GM12801 (cell line): Measurements from ENCODE around the gene CSGALNACT2.

Source experiments
- TF ChIP-seq, protein P1 (sequence below): IDR thresholded peaks from one replicate; pipeline ENCODE4 v1.5.1; 2011; ENCODE audit warnings: control low read depth; ENCODE audit not compliant: insufficient read length; ENCODE audit errors: extremely low read depth

CSGALNACT2 gene

DNA sequence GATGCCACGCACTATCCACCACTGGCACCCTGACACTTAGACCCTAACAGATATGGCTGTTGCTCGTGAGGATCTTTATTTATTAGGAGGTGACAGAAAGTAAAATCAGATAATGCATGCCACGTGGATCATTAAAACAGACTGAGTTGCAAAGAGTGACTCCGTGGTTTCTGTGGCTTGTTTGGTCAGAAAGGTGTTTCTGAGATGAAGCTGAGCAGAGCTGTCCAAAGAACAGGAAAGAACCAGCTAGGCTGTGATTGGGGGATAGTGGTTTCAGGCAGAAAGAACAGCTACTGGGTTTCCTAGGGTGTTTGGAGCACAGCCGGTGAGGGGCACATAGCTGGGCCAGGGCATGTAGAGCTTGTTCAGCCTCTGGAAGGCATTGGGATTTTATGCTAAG, 34.4 kb downstream of the CSGALNACT2 start:
- TF ChIP-seq, protein P1, sequence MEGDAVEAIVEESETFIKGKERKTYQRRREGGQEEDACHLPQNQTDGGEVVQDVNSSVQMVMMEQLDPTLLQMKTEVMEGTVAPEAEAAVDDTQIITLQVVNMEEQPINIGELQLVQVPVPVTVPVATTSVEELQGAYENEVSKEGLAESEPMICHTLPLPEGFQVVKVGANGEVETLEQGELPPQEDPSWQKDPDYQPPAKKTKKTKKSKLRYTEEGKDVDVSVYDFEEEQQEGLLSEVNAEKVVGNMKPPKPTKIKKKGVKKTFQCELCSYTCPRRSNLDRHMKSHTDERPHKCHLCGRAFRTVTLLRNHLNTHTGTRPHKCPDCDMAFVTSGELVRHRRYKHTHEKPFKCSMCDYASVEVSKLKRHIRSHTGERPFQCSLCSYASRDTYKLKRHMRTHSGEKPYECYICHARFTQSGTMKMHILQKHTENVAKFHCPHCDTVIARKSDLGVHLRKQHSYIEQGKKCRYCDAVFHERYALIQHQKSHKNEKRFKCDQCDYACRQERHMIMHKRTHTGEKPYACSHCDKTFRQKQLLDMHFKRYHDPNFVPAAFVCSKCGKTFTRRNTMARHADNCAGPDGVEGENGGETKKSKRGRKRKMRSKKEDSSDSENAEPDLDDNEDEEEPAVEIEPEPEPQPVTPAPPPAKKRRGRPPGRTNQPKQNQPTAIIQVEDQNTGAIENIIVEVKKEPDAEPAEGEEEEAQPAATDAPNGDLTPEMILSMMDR: no peak

DNA sequence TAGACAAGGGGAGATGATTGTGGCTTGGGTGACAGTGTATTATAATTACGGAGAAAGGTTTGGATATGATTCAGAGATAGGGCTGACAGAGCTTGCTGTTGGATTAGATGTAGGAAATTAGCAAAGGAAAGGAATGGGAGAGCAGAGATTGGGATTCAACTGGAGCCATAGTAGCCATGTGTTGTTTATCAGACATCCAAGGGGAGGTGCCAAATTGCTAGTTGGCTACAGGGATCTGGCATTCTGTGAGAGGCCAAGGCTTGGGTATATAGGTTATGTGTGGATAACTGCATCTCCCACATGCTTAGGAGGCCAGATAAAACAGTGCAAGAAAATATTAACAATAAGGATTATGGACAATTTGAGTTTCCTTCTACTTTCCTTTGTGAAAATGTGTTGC, 34.9 kb downstream of the CSGALNACT2 start:
- TF ChIP-seq, protein P1: no peak

- TF ChIP-seq, protein P1: no peak
Observed at GRCh38 chr10:43174969-43175368, 36.7 kb downstream of the CSGALNACT2 start.

GRCh38 chr10:43176271-43176670, 38.0 kb downstream of the CSGALNACT2 start:
- TF ChIP-seq, protein P1: no peak

- TF ChIP-seq, protein P1: no peak
Observed at GRCh38 chr10:43177595-43177994, 39.4 kb downstream of the CSGALNACT2 start.

- TF ChIP-seq, protein P1: no peak
Observed at GRCh38 chr10:43181146-43181545, 42.9 kb downstream of the CSGALNACT2 start.

- TF ChIP-seq, protein P1: no peak
Observed at GRCh38 chr10:43186150-43186549, 47.9 kb downstream of the CSGALNACT2 start.

- TF ChIP-seq, protein P1: no peak
Observed at GRCh38 chr10:43187213-43187612, 49.0 kb downstream of the CSGALNACT2 start.
